Fibroblast of pulmonary artery (primary cell): ENCODE results near the gene CCNI.

Experiments
- DNase-seq: peaks from one replicate; pipeline ENCODE4 v3.0.0-alpha.2; 2010; ENCODE audit warnings: low read depth
- H3K4me3 ChIP-seq: replicated peaks from 2 replicates; pipeline ENCODE4 v1.5.1; 2011; ENCODE audit warnings: low read depth, mild to moderate bottlenecking, control low read depth, low read length, moderate library complexity
- CTCF ChIP-seq: IDR thresholded peaks from 2 replicates; pipeline ENCODE4 v1.5.1; 2011; ENCODE audit warnings: mild to moderate bottlenecking, control low read depth, low read length, inconsistent platforms; ENCODE audit errors: missing control alignments

CCNI gene

GRCh38 chr4:77015390-77015789, 60.4 kb downstream of the CCNI start:
- no peak overlapping the region for H3K4me3 ChIP-seq
- peak; percentile 41 for DNase-seq
- TF ChIP-seq CTCF, result no peak

- TF ChIP-seq CTCF, result no peak
- no peak overlapping the region for H3K4me3 ChIP-seq
- no peak for DNase-seq
These were observed 61.5 kb downstream of the CCNI start for GRCh38 chr4:77014256-77014655.

GRCh38 chr4:77012726-77013125, 63.1 kb downstream of the CCNI start:
- no peak overlapping the region for H3K4me3 ChIP-seq
- TF ChIP-seq CTCF, result no peak
- DNase-seq, result no peak

- DNase-seq, result peak; percentile 58
- TF ChIP-seq CTCF, result no peak
- H3K4me3 ChIP-seq, result no peak overlapping the region
These were observed 64.9 kb downstream of the CCNI start for GRCh38 chr4:77010841-77011354.

- no peak for DNase-seq
- no peak overlapping the region for H3K4me3 ChIP-seq
- TF ChIP-seq CTCF, result no peak
These were observed 66.2 kb downstream of the CCNI start for GRCh38 chr4:77009511-77010115.

GRCh38 chr4:77007358-77008230, 68.2 kb downstream of the CCNI start:
- TF ChIP-seq CTCF, result no peak
- DNase-seq, result peak; percentile 93
- H3K4me3 ChIP-seq, result peak overlapping the region; percentile 8
